Gastroesophageal sphincter (tissue), 3 donors: ENCODE measurements around the gene ARL6IP4.

Experiments
- POLR2A ChIP-seq, 2 donors: fragments of 450-650 bp; IDR thresholded peaks; one replicate each; pipeline ENCODE4 v1.6.1; 2017; ENCODE audit warnings: antibody characterized with exemption in 2 of 2, mild to moderate bottlenecking in 2 of 2, moderate library complexity in 1 of 2
- TF ChIP-seq, protein P1 (sequence below), 4 experiments: fragments of 200-600 bp in 2 of 4; fragments of 450-650 bp in 2 of 4; sonication (generic) in 1 of 4; IDR thresholded peaks; one replicate each; pipeline ENCODE4 v1.5.1; 2017 to 2019; ENCODE audit warnings: antibody characterized with exemption in 4 of 4, mild to moderate bottlenecking in 2 of 4, moderate library complexity in 2 of 4

DNA sequence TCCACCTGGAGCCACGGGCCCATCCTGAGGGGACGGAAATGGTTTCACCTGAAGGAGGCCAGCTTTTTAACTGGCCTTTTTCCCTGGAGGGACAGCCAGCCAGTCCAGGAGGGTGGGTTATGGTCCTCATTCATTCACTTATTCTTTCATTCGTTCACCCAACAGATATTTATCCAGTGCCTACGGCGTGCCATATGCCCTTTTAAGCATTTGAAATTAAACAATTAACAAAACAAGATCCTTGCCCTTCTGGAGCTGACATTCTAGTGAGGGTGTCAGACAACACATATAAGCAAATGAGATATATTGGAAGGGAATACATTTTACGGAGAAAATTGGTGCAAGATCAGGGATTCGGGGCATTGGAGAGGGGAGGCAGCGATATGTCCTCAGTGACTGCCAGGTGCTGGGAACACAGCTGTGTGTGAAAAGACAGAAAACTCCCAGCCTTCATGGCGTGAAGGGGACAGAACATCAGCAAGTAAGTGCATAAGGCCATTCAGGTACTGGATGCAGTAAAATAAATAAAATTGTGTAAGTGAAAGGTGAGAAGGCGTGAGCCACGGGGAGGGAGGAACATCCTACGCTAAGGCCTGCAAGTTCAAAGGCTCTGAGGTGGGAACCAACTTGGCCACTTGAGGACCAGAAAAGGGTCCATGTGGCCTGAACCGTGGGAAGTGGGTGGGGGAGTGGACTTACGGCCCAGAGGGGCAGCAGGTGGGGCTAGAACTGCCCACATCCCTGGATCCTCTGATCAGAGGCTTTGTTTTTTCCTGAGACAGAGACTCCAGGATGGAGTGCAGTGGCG is 13.5 kb upstream of the ARL6IP4 start:
- TF ChIP-seq, protein P1, sequence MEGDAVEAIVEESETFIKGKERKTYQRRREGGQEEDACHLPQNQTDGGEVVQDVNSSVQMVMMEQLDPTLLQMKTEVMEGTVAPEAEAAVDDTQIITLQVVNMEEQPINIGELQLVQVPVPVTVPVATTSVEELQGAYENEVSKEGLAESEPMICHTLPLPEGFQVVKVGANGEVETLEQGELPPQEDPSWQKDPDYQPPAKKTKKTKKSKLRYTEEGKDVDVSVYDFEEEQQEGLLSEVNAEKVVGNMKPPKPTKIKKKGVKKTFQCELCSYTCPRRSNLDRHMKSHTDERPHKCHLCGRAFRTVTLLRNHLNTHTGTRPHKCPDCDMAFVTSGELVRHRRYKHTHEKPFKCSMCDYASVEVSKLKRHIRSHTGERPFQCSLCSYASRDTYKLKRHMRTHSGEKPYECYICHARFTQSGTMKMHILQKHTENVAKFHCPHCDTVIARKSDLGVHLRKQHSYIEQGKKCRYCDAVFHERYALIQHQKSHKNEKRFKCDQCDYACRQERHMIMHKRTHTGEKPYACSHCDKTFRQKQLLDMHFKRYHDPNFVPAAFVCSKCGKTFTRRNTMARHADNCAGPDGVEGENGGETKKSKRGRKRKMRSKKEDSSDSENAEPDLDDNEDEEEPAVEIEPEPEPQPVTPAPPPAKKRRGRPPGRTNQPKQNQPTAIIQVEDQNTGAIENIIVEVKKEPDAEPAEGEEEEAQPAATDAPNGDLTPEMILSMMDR (IDR thresholded peaks at IDR 0.05) = no peak
- TF ChIP-seq POLR2A (IDR thresholded peaks at IDR 0.05) = no peak
